Type B pancreatic cell (in vitro differentiated cells): Measurements from ENCODE around the gene GCKR. TPM values are rescaled to one million over a fixed set of nuclear protein-coding genes. Genes with fewer than 3 reads are reported as not detected.

ENCODE experiments used
- DNase-seq: peaks from one replicate; pipeline ENCODE4 v3.0.0; 2021; ENCODE audit warnings: mixed read lengths; ENCODE audit not compliant: unreplicated experiment; ENCODE audit errors: extremely low spot score
- H3K27ac Mint-ChIP-seq: 2 replicates; pipeline ENCODE4 v1.8.0; 2021; ENCODE audit warnings: mild to moderate bottlenecking, mixed read lengths
- H3K27me3 Mint-ChIP-seq: 2 replicates; pipeline ENCODE4 v1.8.0; 2021; ENCODE audit warnings: mixed read lengths
- H3K36me3 Mint-ChIP-seq: 2 replicates; pipeline ENCODE4 v1.8.0; 2021; ENCODE audit warnings: mixed read lengths
- H3K4me1 Mint-ChIP-seq: one replicate; pipeline ENCODE4 v1.8.0; 2021; ENCODE audit warnings: mixed read lengths; ENCODE audit not compliant: unreplicated experiment
- H3K4me3 Mint-ChIP-seq: 2 replicates; pipeline ENCODE4 v1.8.0; 2021; ENCODE audit warnings: mild to moderate bottlenecking, mixed read lengths
- H3K9me3 Mint-ChIP-seq: 2 replicates; pipeline ENCODE4 v1.8.0; 2021; ENCODE audit warnings: mixed read lengths
- total RNA-seq: library from RNA; stranded (reverse); gene quantifications from 2 replicates; pipeline ENCODE4 v1.2.1, GENCODE V29; 2021; ENCODE audit warnings: low replicate concordance
- TF ChIP-seq, protein P1 (sequence below): fragments of 200-600 bp; sonication (generic); conservative IDR thresholded peaks from 2 replicates; pipeline ENCODE4 v1.5.0; 2021; ENCODE audit warnings: antibody characterized with exemption, mild to moderate bottlenecking

Gene GCKR
- total RNA-seq, 1 donor from 2014 or later, result 0.65 TPM

DNA sequence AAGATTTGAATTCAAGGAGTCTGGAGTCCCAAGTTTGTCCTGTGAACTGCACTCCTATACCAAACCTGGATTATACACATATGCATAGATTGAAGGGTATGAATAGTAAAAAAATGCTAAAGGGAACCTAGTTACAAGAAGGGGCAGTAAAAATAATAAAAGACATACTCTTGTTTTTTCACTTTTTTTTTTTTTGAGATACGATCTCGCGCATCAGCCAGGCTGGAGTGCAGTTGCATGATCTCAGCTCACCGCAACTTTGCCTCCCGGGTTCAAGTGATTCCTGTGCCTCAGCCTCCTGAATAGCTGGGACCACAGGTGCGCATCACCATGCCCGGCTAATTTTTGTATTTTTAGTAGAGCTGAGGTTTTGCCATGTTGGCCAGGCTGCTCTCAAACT lies 32.2 kb upstream of the GCKR start:
- Mint-ChIP-seq H3K4me1 (no peaks in the 10 kb centered on the region), H3K27me3 (no peaks in the 10 kb centered on the region), H3K36me3 (peaks cover 3% of the 10 kb centered on the region), H3K9me3 (no peaks in the 10 kb centered on the region), H3K4me3 (no peak overlapping the region), H3K27ac (no peak overlapping the region)
- no peak for DNase-seq
- TF ChIP-seq, protein P1, sequence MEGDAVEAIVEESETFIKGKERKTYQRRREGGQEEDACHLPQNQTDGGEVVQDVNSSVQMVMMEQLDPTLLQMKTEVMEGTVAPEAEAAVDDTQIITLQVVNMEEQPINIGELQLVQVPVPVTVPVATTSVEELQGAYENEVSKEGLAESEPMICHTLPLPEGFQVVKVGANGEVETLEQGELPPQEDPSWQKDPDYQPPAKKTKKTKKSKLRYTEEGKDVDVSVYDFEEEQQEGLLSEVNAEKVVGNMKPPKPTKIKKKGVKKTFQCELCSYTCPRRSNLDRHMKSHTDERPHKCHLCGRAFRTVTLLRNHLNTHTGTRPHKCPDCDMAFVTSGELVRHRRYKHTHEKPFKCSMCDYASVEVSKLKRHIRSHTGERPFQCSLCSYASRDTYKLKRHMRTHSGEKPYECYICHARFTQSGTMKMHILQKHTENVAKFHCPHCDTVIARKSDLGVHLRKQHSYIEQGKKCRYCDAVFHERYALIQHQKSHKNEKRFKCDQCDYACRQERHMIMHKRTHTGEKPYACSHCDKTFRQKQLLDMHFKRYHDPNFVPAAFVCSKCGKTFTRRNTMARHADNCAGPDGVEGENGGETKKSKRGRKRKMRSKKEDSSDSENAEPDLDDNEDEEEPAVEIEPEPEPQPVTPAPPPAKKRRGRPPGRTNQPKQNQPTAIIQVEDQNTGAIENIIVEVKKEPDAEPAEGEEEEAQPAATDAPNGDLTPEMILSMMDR, result no peak

DNA sequence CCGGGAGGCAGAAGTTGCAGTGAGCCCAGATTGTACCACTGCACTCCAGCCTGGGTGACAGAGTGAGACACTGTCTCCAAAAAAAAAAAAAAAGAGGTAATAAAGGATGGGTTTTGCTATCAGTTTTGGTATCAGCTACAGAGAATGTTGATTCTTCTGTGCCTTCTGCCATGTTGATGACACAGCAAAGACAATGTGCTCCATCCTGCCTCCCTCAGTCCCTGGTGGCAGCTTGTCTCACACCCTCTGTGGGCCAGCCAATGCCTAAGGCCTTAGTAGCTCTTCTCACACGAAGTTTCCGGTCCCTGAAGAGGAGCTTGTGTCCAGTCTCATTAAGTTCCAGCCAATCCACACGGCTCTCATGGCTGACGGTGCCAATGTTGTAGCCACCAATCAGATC lies 24.7 kb upstream of the GCKR start:
- no peak overlapping the region for H3K27ac Mint-ChIP-seq
- H3K36me3 Mint-ChIP-seq, result peaks cover 13% of the 10 kb centered on the region
- H3K9me3 Mint-ChIP-seq, result no peaks in the 10 kb centered on the region
- H3K27me3 Mint-ChIP-seq, result no peaks in the 10 kb centered on the region
- no peak overlapping the region for H3K4me3 Mint-ChIP-seq
- H3K4me1 Mint-ChIP-seq, result no peaks in the 10 kb centered on the region
- TF ChIP-seq, protein P1, result no peak
- no peak for DNase-seq

DNA sequence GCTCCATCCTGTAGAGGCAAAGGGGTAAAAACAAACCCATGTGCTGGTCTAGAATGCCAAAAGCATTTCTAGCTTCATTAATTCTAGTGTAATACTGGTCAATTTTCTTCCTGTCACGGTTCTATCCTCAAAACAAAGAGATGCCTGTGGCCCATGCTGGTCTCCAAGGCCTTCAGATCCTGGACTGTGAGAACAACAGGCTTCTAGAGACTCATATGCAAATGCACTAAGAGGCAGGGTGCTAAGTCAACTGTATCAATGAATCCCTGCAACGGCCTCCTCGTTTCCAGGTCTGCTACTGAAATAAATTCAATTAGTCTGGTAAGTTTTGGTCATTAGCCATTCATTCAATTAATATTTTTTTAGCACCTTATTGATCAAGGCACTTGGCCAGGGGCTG lies 11.1 kb upstream of the GCKR start:
- Mint-ChIP-seq H3K36me3 (peaks cover 9% of the 10 kb centered on the region), H3K4me3 (no peak overlapping the region), H3K9me3 (no peaks in the 10 kb centered on the region), H3K27ac (no peak overlapping the region), H3K27me3 (no peaks in the 10 kb centered on the region), H3K4me1 (peaks cover 13% of the 10 kb centered on the region)
- TF ChIP-seq, protein P1, result no peak
- DNase-seq, result no peak

DNA sequence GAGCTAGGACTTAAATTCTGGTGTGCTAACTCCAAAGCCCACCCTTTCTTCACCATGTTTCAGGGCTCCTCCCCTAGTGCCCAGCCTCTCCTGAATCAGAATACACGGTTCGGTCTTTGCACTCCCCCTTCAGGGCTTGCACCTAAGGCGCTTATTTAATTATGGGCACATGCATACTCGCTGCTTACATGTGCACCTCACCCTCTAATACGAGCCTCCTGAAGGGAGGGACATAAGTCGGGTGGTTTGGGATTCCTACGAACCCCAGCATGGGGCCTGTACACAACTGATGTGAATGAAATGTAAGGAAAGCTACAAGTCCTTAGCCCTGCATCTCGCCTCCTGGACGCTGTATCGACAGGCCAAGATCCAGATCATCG lies 7.5 kb upstream of the GCKR start:
- TF ChIP-seq, protein P1, result no peak
- Mint-ChIP-seq H3K36me3 (no peaks in the 10 kb centered on the region), H3K9me3 (no peaks in the 10 kb centered on the region), H3K27ac (peak overlapping the region; percentile 94), H3K4me1 (peaks cover 13% of the 10 kb centered on the region), H3K27me3 (peaks cover 6% of the 10 kb centered on the region), H3K4me3 (peak overlapping the region; percentile 91)
- DNase-seq, result no peak

DNA sequence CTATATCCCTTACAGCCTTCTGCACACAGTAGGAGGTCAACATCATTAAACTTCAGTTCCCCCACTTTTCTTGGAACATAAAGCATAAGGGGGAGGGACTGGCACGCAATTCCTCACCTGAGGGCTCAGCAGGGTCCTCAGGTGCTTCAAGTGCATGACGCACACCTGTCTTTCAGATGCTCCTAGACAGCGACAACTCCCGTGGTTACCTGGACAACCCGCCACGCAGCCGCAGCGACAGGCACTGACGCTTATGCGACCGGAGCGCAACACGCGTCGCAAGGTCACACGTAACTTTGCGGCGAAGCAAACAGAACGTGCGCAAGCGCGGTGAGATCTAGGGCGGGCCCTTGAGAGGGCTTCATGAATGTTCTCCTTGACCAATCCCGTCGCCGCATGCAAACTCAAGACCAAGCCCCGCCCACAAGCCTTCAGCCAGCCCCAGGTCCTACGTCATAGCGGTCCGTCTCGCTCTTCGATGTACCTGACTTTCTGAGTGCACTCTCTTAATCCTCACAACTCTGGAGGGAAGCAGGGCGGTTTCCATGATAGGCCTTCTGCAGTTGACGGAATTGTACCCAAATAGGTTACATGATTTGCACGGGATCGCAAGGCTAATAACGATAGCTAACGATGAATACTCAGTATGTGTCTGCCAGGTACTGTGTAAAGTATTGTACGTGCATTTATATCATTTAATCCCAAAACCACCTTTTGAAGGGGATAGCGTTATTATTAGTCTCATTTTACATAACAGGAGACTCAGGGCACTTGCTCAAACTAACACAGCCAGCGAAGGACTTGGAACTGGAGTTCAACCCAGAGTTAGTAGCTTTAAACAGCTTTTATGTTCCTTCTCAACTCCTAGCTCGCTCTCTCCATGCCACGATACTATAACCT lies 6.9 kb upstream of the GCKR start, which contains the start of gene IFT172:
Gene IFT172, minus strand, starts transcription at position 246 of the 900 bp plus-strand sequence. Its CDS starts 90 bp downstream, at position 156.
- Mint-ChIP-seq H3K36me3 (no peaks in the 10 kb centered on the region), H3K9me3 (no peaks in the 10 kb centered on the region), H3K4me3 (peak within 1 kb of the TSS; percentile 91), H3K27me3 (peaks cover 6% of the 10 kb centered on the region), H3K27ac (peak within 1 kb of the TSS; percentile 94), H3K4me1 (peaks cover 13% of the 10 kb centered on the region)
- peak; percentile 96 for DNase-seq
- TF ChIP-seq, protein P1, result no peak
